GM19468 (cell line): Measurements from ENCODE around the gene PALM3.

Experiments
- ATAC-seq: cut with Tn5 transposase; IDR thresholded peaks from one replicate; pipeline ENCODE4 v1.9.1; 2021; ENCODE audit warnings: mild to moderate bottlenecking, moderate library complexity, moderate number of reproducible peaks; ENCODE audit not compliant: unreplicated experiment; ENCODE audit errors: extremely low read depth

Gene PALM3

GRCh38 chr19:14005349-14006084, 56.4 kb downstream of the PALM3 start:
- no peak for ATAC-seq

- ATAC-seq: no peak
These were observed 57.1 kb downstream of the PALM3 start for GRCh38 chr19:14004619-14005348.
